ENCODE data around the gene WHRN. TPM values are rescaled to one million over a fixed set of nuclear protein-coding genes. Genes with fewer than 3 reads are reported as not detected.

WHRN gene
- total RNA-seq, 2 experiments from 2014 or later: 0.19 to 2.1 TPM

- BruUV-seq (replicated peaks): no TSS peak
- no peak overlapping the region for H2AFZ ChIP-seq (ENCODE audit: low read length)
These were observed 137.3 kb downstream of the WHRN start for GRCh38 chr9:114367772-114368569.

DNA sequence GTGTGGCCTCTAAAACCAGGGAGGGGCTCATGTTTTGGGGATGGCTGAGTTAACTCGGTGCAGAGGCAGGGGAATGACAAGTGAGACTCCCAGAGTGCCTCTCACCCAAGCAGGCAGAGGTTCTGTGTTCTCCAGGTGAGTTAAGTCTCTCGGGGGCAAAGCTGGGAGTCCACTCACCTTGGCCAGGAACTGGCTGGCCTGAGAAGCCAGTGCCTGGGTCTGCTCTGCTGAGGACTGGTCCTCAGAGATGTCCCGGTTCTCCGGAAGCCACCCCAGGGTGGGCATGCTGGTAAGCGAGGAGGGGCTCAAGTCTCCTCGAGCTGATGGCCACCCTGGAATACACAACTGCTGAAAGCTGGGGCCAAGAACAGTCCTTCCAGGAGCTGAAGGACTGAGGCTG, 137.9 kb downstream of the WHRN start:
- CTCF ChIA-PET (ENCODE audit: unreplicated experiment): interaction anchor here (0.6 to 3.0 kb wide), 3 partner anchors 18 to 30 kb away, joined by 3 to 15 read pairs (median 4); partner anchors contain the start of gene AKNA
- no peaks in the 10 kb centered on the region for H4K20me1 ChIP-seq (ENCODE audit: insufficient read depth, low read length)

More at GRCh38 chr9:114367772-114368569, 137.3 kb downstream of the WHRN start:
- DNase-seq (ENCODE audit: low spot score): no peak
- intact Hi-C loops (cut with micrococcal nuclease; ENCODE audit: unreplicated experiment): no loop called here
- ChIA-PET CTCF (ENCODE audit: unreplicated experiment) (interaction anchor here (0.6 to 3.0 kb wide), 2 partner anchors 17 to 22 kb away, joined by 3 to 15 read pairs; partner anchors contain the start of gene AKNA), POLR2A (interaction anchor here (0.6 to 12.9 kb wide), 8 partner anchors 14 to 85 kb away, joined by 3 to 275 read pairs (median 4); partner anchors contain the start of gene AKNA)
- no peaks in the 10 kb centered on the region for H3K9me3 ChIP-seq (ENCODE audit: low read length)
- no peaks in the 10 kb centered on the region for H4K20me1 ChIP-seq (ENCODE audit: insufficient read depth, low read length)
- TF ChIP-seq EZH2phosphoT487 (IDR thresholded peaks at IDR 0.05; ENCODE audit: borderline replicate concordance, low read depth, low read length): no peak
- TF ChIP-seq, protein P1, sequence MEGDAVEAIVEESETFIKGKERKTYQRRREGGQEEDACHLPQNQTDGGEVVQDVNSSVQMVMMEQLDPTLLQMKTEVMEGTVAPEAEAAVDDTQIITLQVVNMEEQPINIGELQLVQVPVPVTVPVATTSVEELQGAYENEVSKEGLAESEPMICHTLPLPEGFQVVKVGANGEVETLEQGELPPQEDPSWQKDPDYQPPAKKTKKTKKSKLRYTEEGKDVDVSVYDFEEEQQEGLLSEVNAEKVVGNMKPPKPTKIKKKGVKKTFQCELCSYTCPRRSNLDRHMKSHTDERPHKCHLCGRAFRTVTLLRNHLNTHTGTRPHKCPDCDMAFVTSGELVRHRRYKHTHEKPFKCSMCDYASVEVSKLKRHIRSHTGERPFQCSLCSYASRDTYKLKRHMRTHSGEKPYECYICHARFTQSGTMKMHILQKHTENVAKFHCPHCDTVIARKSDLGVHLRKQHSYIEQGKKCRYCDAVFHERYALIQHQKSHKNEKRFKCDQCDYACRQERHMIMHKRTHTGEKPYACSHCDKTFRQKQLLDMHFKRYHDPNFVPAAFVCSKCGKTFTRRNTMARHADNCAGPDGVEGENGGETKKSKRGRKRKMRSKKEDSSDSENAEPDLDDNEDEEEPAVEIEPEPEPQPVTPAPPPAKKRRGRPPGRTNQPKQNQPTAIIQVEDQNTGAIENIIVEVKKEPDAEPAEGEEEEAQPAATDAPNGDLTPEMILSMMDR (conservative IDR thresholded peaks at IDR 0.05; ENCODE audit: low read length): no peak
- H3K9me2 ChIP-seq (ENCODE audit: insufficient read depth, low read length): no peaks in the 10 kb centered on the region
- peaks cover 58% of the 10 kb centered on the region for H3K79me2 ChIP-seq (ENCODE audit: insufficient read depth, low read depth, low read length)
- H3K27ac ChIP-seq (ENCODE audit: low read depth, low read length, poor library complexity, severe bottlenecking): peak overlapping the region; percentile 99
- H3K4me3 ChIP-seq (ENCODE audit: low read depth, low read length, poor library complexity, severe bottlenecking): peak overlapping the region; percentile 53
- H3K4me2 ChIP-seq (ENCODE audit: low read length): peak overlapping the region; percentile 86
- peaks cover 98% of the 10 kb centered on the region for H3K4me1 ChIP-seq (ENCODE audit: insufficient read depth, low read length, poor library complexity, severe bottlenecking)
- H3K36me3 ChIP-seq (ENCODE audit: insufficient read depth, low read length): peaks cover 86% of the 10 kb centered on the region

More for the DNA sequence above, 137.9 kb downstream of the WHRN start:
- Histone ChIP-seq H3K27ac (ENCODE audit: low read depth, low read length, poor library complexity, severe bottlenecking) (peak overlapping the region; percentile 99), H3K4me3 (ENCODE audit: low read depth, low read length, poor library complexity, severe bottlenecking) (peak overlapping the region; percentile 53), H3K79me2 (ENCODE audit: insufficient read depth, low read depth, low read length) (peaks cover 58% of the 10 kb centered on the region), H2AFZ (ENCODE audit: low read length) (no peak overlapping the region), H3K36me3 (ENCODE audit: insufficient read depth, low read length) (peaks cover 89% of the 10 kb centered on the region), H3K9me3 (ENCODE audit: low read length) (no peaks in the 10 kb centered on the region), H3K4me2 (ENCODE audit: low read length) (peak overlapping the region; percentile 86), H3K9me2 (ENCODE audit: insufficient read depth, low read length) (no peaks in the 10 kb centered on the region), H3K4me1 (ENCODE audit: insufficient read depth, low read length, poor library complexity, severe bottlenecking) (peaks cover 96% of the 10 kb centered on the region)
- POLR2A ChIA-PET: interaction anchor here (0.6 to 12.9 kb wide), 6 partner anchors 13 to 84 kb away, joined by 3 to 275 read pairs (median 8); partner anchors contain the start of gene AKNA
- no peak for DNase-seq (ENCODE audit: low spot score)
- TF ChIP-seq, protein P1 (conservative IDR thresholded peaks at IDR 0.05; ENCODE audit: low read length): no peak
- TF ChIP-seq EZH2phosphoT487 (IDR thresholded peaks at IDR 0.05; ENCODE audit: borderline replicate concordance, low read depth, low read length): no peak
- BruUV-seq (replicated peaks): no TSS peak
- intact Hi-C loops (cut with micrococcal nuclease; ENCODE audit: unreplicated experiment): no loop called here

Data from OCI-LY7 (cell line).